ENCODE results near the gene ROBO1.

The ROBO1 gene

GRCh38 chr3:78745847-78746246 is 1022.0 kb downstream of the ROBO1 start:
- TF ChIP-seq EZH2phosphoT487 (conservative IDR thresholded peaks at IDR 0.05; ENCODE audit: low read length) (no peak), CTCF (IDR thresholded peaks at IDR 0.05; ENCODE audit: insufficient read depth, low read length, poor library complexity, severe bottlenecking) (no peak)

DNA sequence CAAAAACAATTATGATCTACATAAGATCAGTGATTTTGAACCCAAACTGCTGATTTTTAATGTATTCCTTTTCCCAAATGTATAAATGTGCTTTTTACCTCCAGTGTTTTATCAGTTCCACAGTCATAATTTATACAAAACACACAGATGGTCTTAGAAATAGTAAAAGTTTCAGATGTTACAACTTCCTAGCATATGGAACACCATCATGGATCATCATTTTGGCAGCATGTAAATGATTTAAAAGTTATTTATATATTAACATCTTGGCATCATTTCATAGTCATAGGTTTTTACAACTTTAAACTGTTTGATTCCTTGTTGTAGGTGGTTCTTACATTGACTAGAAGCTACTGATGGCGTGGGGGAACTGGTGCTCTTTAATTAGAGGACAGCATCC is 1025.3 kb downstream of the ROBO1 start:
- no peaks in the 10 kb centered on the region for H4K20me1 ChIP-seq (ENCODE audit: low read depth, low read length)
- H3K27me3 ChIP-seq (ENCODE audit: low read length), result no peaks in the 10 kb centered on the region
- H3K27ac ChIP-seq (ENCODE audit: low read depth, low read length), result no peak overlapping the region
- no peaks in the 10 kb centered on the region for H3K9me3 ChIP-seq (ENCODE audit: insufficient read depth, low read length)
- no peak overlapping the region for H2AFZ ChIP-seq (ENCODE audit: low read depth, low read length, severe bottlenecking)
- H3K4me2 ChIP-seq (ENCODE audit: low read depth, low read length, poor library complexity, severe bottlenecking), result no peak overlapping the region
- no peaks in the 10 kb centered on the region for H3K9me2 ChIP-seq (replicated peaks; ENCODE audit: insufficient read depth, low read length)
- no peaks in the 10 kb centered on the region for H3K79me2 ChIP-seq (ENCODE audit: insufficient read depth, low read length)
- H3F3A ChIP-seq (ENCODE audit: insufficient read depth), result no peaks in the 10 kb centered on the region
- no peak overlapping the region for H3K9ac ChIP-seq (ENCODE audit: low read length)
- H3K4me3 ChIP-seq (ENCODE audit: insufficient read depth, low read length, poor library complexity, severe bottlenecking), result no peak overlapping the region
- no peaks in the 10 kb centered on the region; the same call in 1 of the 2 replicates for H3K36me3 ChIP-seq (ENCODE audit: low read length)
- no peak for TF ChIP-seq CTCF (IDR thresholded peaks at IDR 0.05; ENCODE audit: insufficient read depth, low read length, poor library complexity, severe bottlenecking)
- TF ChIP-seq EZH2phosphoT487 (conservative IDR thresholded peaks at IDR 0.05; ENCODE audit: low read length), result no peak

More at GRCh38 chr3:78745847-78746246, 1022.0 kb downstream of the ROBO1 start:
- no peaks in the 10 kb centered on the region for H3K9me2 ChIP-seq (replicated peaks; ENCODE audit: insufficient read depth, low read length)
- no peak overlapping the region for H3K4me2 ChIP-seq (ENCODE audit: low read depth, low read length, poor library complexity, severe bottlenecking)
- no peak overlapping the region for H3K27ac ChIP-seq (ENCODE audit: low read depth, low read length)
- no peak overlapping the region for H3K4me3 ChIP-seq (ENCODE audit: insufficient read depth, low read length, poor library complexity, severe bottlenecking)
- H3K27me3 ChIP-seq (ENCODE audit: low read length), result no peaks in the 10 kb centered on the region
- H3K79me2 ChIP-seq (ENCODE audit: insufficient read depth, low read length), result no peaks in the 10 kb centered on the region
- no peak overlapping the region for H2AFZ ChIP-seq (ENCODE audit: low read depth, low read length, severe bottlenecking)
- H3K36me3 ChIP-seq (ENCODE audit: low read length), result no peaks in the 10 kb centered on the region; the same call in 1 of the 2 replicates
- no peaks in the 10 kb centered on the region for H3K9me3 ChIP-seq (ENCODE audit: insufficient read depth, low read length)
- H4K20me1 ChIP-seq (ENCODE audit: low read depth, low read length), result no peaks in the 10 kb centered on the region
- H3F3A ChIP-seq (ENCODE audit: insufficient read depth), result no peaks in the 10 kb centered on the region
- H3K9ac ChIP-seq (ENCODE audit: low read length), result no peak overlapping the region

- H3K27ac ChIP-seq (ENCODE audit: low read depth, low read length), result no peak overlapping the region
- H3K36me3 ChIP-seq (ENCODE audit: low read length), result no peaks in the 10 kb centered on the region; the same call in 1 of the 2 replicates
- no peaks in the 10 kb centered on the region for H3K9me2 ChIP-seq (replicated peaks; ENCODE audit: insufficient read depth, low read length)
- H3K4me2 ChIP-seq (ENCODE audit: low read depth, low read length, poor library complexity, severe bottlenecking), result no peak overlapping the region
- TF ChIP-seq EZH2phosphoT487 (conservative IDR thresholded peaks at IDR 0.05; ENCODE audit: low read length), result no peak
- TF ChIP-seq CTCF (IDR thresholded peaks at IDR 0.05; ENCODE audit: insufficient read depth, low read length, poor library complexity, severe bottlenecking), result no peak
- no peaks in the 10 kb centered on the region for H3K9me3 ChIP-seq (ENCODE audit: insufficient read depth, low read length)
- H3K9ac ChIP-seq (ENCODE audit: low read length), result no peak overlapping the region
- no peaks in the 10 kb centered on the region for H3K79me2 ChIP-seq (ENCODE audit: insufficient read depth, low read length)
- no peak overlapping the region for H3K4me3 ChIP-seq (ENCODE audit: insufficient read depth, low read length, poor library complexity, severe bottlenecking)
- H3K27me3 ChIP-seq (ENCODE audit: low read length), result no peaks in the 10 kb centered on the region
- no peaks in the 10 kb centered on the region for H4K20me1 ChIP-seq (ENCODE audit: low read depth, low read length)
- H3F3A ChIP-seq (ENCODE audit: insufficient read depth), result no peaks in the 10 kb centered on the region
- no peak overlapping the region for H2AFZ ChIP-seq (ENCODE audit: low read depth, low read length, severe bottlenecking)
These were observed 1025.8 kb downstream of the ROBO1 start for GRCh38 chr3:78742041-78742440.
